Measurements from ENCODE around the gene ITPR1. TPM values are rescaled to one million over a fixed set of nuclear protein-coding genes. Genes with fewer than 3 reads are reported as not detected.

Gene ITPR1
- polyA plus RNA-seq, 1 of the 3 experiments (the other 2 are of a cell fraction): 5.9 TPM

- H3K9me3 ChIP-seq: no peaks in the 10 kb centered on the region
- no peaks in the 10 kb centered on the region for H3K27me3 ChIP-seq (ENCODE audit: insufficient read depth)
- no peak for DNase-seq
- no peaks in the 10 kb centered on the region for H3K9me2 ChIP-seq
- no peak overlapping the region for H3K4me3 ChIP-seq (ENCODE audit: low read depth in 2 of 2, low read length in 1 of 2)
- no peak overlapping the region for H3K27ac ChIP-seq (ENCODE audit: low read depth in 2 of 2, low read length in 1 of 2)
- H2AFZ ChIP-seq (ENCODE audit: low read depth): no peak overlapping the region
- H3K36me3 ChIP-seq (replicated peaks in 1 of 2; ENCODE audit: control insufficient read depth in 1 of 2, insufficient read depth in 2 of 2, low read length in 1 of 2): peaks cover 3 to 28% of the 10 kb centered on the region in 2 experiments
- no peaks in the 10 kb centered on the region for H3F3A ChIP-seq (replicated peaks; ENCODE audit: insufficient read depth)
- CTCF ChIA-PET: interaction anchor here (0.8 to 1.1 kb wide), 2 partner anchors 8 to 15 kb away, joined by 3 read pairs; no protein-coding TSS in a partner anchor
- POLR2A ChIA-PET: no interaction called here
- peaks cover 0 to 17% of the 10 kb centered on the region in 2 experiments; a peak in 1 of 4 replicates for H3K4me1 ChIP-seq (ENCODE audit: control insufficient read depth in 1 of 2, insufficient read depth in 2 of 2, low read depth in 1 of 2, low read length in 1 of 2)
- no peak overlapping the region for H3K9ac ChIP-seq
- no peak for TF ChIP-seq MAX (IDR thresholded peaks at IDR 0.05; ENCODE audit: low read depth)
- no peak for TF ChIP-seq FOXM1 (IDR thresholded peaks at IDR 0.05; ENCODE audit: low read depth)
- no peak for TF ChIP-seq IRF3 (IDR thresholded peaks at IDR 0.05; ENCODE audit: low read depth, low read length)
- TF ChIP-seq SMC3 (IDR thresholded peaks at IDR 0.05; ENCODE audit: low read depth, low read length): no peak
- no peak for TF ChIP-seq NRF1 (IDR thresholded peaks at IDR 0.05; ENCODE audit: low read depth, low read length)
- no peak for TF ChIP-seq ZBTB33 (IDR thresholded peaks at IDR 0.05; ENCODE audit: borderline replicate concordance, low read depth)
- no peak for TF ChIP-seq EP300 (IDR thresholded peaks at IDR 0.05; ENCODE audit: borderline replicate concordance in 1 of 2, low read depth in 1 of 2, low read length in 1 of 2)
- no peak for TF ChIP-seq RXRA (IDR thresholded peaks at IDR 0.05; ENCODE audit: borderline replicate concordance, low read depth)
- TF ChIP-seq USF2 (IDR thresholded peaks at IDR 0.05; ENCODE audit: borderline replicate concordance, low read depth, low read length): no peak
- TF ChIP-seq CTCF (IDR thresholded peaks at IDR 0.05): no peak
- TF ChIP-seq JUND (IDR thresholded peaks at IDR 0.05): no peak
- no peak for TF ChIP-seq MEF2A (IDR thresholded peaks at IDR 0.05; ENCODE audit: borderline replicate concordance, low read depth)
- no peak for TF ChIP-seq TAF1 (IDR thresholded peaks at IDR 0.05; ENCODE audit: borderline replicate concordance, low read depth, low read length)
- H4K20me1 ChIP-seq (ENCODE audit: insufficient read depth): no peaks in the 10 kb centered on the region
- H3K79me2 ChIP-seq (ENCODE audit: insufficient read depth): no peaks in the 10 kb centered on the region
- H3K4me2 ChIP-seq: no peak overlapping the region
- 90% methylated on average over 20 of the region's 20 CpGs for WGBS (ENCODE audit: low lambda C conversion rate)
These were observed 321.3 kb downstream of the ITPR1 start for GRCh38 chr3:4814305-4814903.

All from SK-N-SH (cell line).